ENCODE results near the gene TYRP1. TPM values are rescaled to one million over a fixed set of nuclear protein-coding genes. Genes with fewer than 3 reads are reported as not detected.
"Not testable (repeated sequence)": the region's sequence is repeated elsewhere in the genome, so short reads cannot be mapped to it uniquely, and the experiment has no call there.

The TYRP1 gene
- total RNA-seq, 6 experiments from 2014 or later: not detected

DNA sequence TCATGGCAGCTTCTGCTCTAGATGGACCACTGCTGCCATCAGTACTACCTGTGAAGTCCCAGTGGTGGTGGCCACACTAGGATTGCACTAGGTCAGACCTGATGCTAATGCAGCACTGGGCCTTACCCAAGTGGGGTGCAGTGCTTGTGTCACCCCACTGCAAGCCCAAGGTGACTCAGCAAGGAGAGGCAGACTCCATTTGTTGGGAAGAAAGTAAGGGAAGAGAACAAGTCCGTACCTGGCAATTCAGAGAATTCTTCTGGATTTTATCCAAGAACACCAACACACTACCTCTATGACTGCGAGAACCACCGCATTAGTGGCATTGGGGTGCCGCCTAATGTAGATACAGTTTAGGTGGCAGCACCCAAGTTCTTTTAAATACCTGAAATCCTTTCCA lies 34.0 kb upstream of the TYRP1 start:
- Histone ChIP-seq H3K27me3 (no peaks in the 10 kb centered on the region), H3K36me3 (no peaks in the 10 kb centered on the region), H3K9me3 (no peaks in the 10 kb centered on the region), H3K27ac (no peak overlapping the region), H3K4me3 (no peak overlapping the region), H3K4me1 (no peaks in the 10 kb centered on the region)
- 93% methylated on average over 3 of the region's 4 CpGs for WGBS (ENCODE audit: insufficient coverage, low coverage, low lambda C conversion rate, missing lambda C conversion rate)
- ATAC-seq (no peak), DNase-seq (no peak)
- intact Hi-C loops (cut with DNase I): no loop called here
- TF ChIP-seq POLR2A (IDR thresholded peaks at IDR 0.05): no peak
- TF ChIP-seq, protein P1, sequence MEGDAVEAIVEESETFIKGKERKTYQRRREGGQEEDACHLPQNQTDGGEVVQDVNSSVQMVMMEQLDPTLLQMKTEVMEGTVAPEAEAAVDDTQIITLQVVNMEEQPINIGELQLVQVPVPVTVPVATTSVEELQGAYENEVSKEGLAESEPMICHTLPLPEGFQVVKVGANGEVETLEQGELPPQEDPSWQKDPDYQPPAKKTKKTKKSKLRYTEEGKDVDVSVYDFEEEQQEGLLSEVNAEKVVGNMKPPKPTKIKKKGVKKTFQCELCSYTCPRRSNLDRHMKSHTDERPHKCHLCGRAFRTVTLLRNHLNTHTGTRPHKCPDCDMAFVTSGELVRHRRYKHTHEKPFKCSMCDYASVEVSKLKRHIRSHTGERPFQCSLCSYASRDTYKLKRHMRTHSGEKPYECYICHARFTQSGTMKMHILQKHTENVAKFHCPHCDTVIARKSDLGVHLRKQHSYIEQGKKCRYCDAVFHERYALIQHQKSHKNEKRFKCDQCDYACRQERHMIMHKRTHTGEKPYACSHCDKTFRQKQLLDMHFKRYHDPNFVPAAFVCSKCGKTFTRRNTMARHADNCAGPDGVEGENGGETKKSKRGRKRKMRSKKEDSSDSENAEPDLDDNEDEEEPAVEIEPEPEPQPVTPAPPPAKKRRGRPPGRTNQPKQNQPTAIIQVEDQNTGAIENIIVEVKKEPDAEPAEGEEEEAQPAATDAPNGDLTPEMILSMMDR (IDR thresholded peaks at IDR 0.05): no peak

DNA sequence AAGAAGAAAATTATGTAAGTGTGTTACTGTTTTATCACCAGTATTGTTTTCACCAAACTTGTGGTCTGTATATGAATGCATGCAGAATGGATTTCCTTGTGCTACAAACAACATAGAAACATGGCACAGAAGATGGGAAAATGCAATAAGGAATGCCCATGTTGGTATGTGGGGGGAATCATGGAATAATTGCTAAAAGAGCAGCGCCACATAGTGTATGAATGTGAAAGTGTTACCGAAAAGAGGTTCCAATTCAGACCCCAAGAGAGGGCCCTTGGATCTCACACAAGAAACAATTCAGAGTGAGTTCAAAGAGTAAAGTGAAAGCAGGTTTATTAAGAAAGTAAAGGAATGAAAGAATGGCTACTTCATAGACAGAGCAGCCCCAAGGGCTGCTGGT lies 26.4 kb upstream of the TYRP1 start:
- 23% methylated on average over 2 of the region's 2 CpGs for WGBS (ENCODE audit: insufficient coverage, low coverage, low lambda C conversion rate, missing lambda C conversion rate)
- TF ChIP-seq POLR2A (IDR thresholded peaks at IDR 0.05): no peak
- TF ChIP-seq, protein P1 (IDR thresholded peaks at IDR 0.05): no peak
- ATAC-seq: no peak

DNA sequence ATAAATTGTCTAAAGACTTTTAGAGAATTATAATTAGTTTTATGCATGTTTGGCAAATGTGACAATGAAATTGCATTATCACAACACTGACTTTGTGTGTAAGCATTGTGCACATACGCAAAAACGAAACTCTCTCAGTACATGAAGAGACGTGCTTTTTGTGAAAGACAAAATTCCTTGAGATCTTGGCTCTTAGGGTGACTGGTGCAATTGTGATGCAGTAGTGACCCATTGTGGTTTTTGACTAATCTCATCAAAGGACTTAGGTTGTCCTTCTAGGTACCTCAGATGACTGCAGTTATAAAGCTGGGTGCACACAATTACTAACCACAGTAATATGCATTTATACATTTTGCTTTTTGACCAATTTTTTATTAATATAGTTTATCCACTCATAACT lies 25.3 kb upstream of the TYRP1 start:
- Histone ChIP-seq H3K4me1 (no peaks in the 10 kb centered on the region), H3K27ac (no peak overlapping the region), H3K4me3 (no peak overlapping the region), H3K36me3 (no peaks in the 10 kb centered on the region), H3K9me3 (no peaks in the 10 kb centered on the region), H3K27me3 (no peaks in the 10 kb centered on the region)
- WGBS (ENCODE audit: insufficient coverage, low coverage, low lambda C conversion rate, missing lambda C conversion rate): 60% methylated on average over 3 of the region's 3 CpGs
- no peak for DNase-seq
- no peak for ATAC-seq
- intact Hi-C loops (cut with DNase I): no loop called here
- TF ChIP-seq, protein P1 (IDR thresholded peaks at IDR 0.05): no peak
- no peak for TF ChIP-seq POLR2A (IDR thresholded peaks at IDR 0.05)

More for the DNA sequence above, 26.4 kb upstream of the TYRP1 start:
- no peak for DNase-seq
- Histone ChIP-seq H3K4me3 (no peak overlapping the region), H3K4me1 (no peaks in the 10 kb centered on the region), H3K27me3 (no peaks in the 10 kb centered on the region), H3K27ac (no peak overlapping the region), H3K9me3 (no peaks in the 10 kb centered on the region), H3K36me3 (no peaks in the 10 kb centered on the region)
- intact Hi-C loops (cut with DNase I): no loop called here

DNA sequence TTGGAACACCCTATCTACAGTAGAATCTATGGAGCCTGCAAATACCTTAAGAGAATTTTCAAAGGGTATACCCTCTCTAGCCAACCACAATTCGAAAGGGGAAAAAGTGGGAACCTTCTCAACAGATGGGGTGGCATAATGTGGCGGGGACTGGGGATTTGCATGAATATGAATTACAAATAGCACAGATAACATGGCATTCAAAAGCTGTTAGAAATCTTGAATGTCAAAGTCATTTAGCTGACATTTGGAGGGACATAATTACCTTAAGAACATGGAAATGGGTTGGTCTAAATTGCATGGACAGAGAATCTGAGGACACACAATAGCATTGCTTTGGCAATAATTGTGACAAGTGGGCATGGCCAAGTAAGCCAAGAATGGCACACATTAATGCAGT lies 23.2 kb upstream of the TYRP1 start:
- TF ChIP-seq, protein P1 (IDR thresholded peaks at IDR 0.05): no peak
- no peak for TF ChIP-seq POLR2A (IDR thresholded peaks at IDR 0.05)
- H3K27ac ChIP-seq: no peak overlapping the region
- no peaks in the 10 kb centered on the region for H3K27me3 ChIP-seq
- no peak overlapping the region for H3K4me3 ChIP-seq
- intact Hi-C loops (cut with DNase I): no loop called here
- H3K9me3 ChIP-seq: no peaks in the 10 kb centered on the region
- WGBS (ENCODE audit: insufficient coverage, low coverage, low lambda C conversion rate, missing lambda C conversion rate): 53% methylated on average over 2 of the region's 2 CpGs
- DNase-seq (no peak), ATAC-seq (no peak)
- no peaks in the 10 kb centered on the region for H3K4me1 ChIP-seq
- no peaks in the 10 kb centered on the region for H3K36me3 ChIP-seq

DNA sequence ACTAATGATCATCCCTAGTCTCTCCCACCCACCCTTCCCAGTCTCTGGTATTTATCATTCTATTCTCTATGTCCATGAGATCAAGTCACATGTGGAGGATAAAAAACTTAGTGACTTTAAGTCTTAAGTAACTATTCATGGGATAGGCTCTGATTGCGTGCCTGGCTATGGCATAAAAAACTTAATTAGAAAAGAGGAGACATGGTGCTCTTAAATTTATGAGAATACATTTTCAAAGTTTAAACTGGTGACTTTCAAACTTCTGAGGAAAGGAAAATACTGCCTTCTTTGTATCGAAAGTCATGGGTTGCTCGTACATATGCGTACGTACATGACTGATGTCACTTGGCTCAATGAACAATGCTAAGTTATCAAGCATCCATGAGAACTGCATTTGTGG lies 18.2 kb upstream of the TYRP1 start:
- H3K27me3 ChIP-seq: no peaks in the 10 kb centered on the region
- ATAC-seq: no peak
- no peak overlapping the region for H3K4me3 ChIP-seq
- H3K27ac ChIP-seq: no peak overlapping the region
- H3K36me3 ChIP-seq: no peaks in the 10 kb centered on the region
- no peaks in the 10 kb centered on the region for H3K9me3 ChIP-seq
- H3K4me1 ChIP-seq: no peaks in the 10 kb centered on the region
- no peak for DNase-seq
- 46% methylated on average over 5 of the region's 5 CpGs for WGBS (ENCODE audit: insufficient coverage, low coverage, low lambda C conversion rate, missing lambda C conversion rate)
- TF ChIP-seq POLR2A (IDR thresholded peaks at IDR 0.05): no peak
- TF ChIP-seq, protein P1 (IDR thresholded peaks at IDR 0.05): no peak
- intact Hi-C loops (cut with DNase I): no loop called here

DNA sequence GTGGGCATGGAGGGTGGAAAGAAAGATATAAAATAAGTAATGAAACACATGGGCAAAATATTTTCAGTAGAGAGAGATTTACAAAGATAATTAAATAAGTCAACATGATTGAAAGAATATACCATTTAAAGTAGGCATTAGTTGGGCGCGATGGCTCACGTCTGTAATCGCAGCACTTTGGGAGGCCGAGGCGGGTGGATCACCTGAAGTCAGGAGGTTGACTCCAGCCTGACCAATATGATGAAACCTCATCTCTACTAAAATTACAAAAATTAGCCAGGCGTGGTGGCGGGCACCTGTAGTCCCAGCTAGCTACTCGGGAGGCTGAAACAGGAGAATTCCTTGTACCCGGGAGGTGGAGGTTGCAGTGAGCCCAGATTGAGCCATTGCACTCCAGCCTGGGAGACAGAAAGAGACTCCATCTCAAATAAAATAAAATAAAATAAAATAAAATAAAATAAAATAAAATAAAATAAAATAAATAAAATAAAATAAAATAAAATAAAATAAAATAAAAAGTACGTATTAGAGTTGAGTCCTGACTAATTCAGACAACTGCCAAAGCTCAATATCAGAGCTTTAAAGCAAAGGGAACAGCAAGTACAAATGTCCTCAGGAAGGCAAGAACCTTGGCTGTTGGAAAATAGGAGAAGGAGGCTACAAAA lies 15.6 kb upstream of the TYRP1 start:
- intact Hi-C loops (cut with DNase I); H3K4me3 ChIP-seq; H3K36me3 ChIP-seq; ATAC-seq; H3K27me3 ChIP-seq; DNase-seq; H3K27ac ChIP-seq; H3K4me1 ChIP-seq; H3K9me3 ChIP-seq: not testable (repeated sequence)
- WGBS (ENCODE audit: insufficient coverage, low coverage, low lambda C conversion rate, missing lambda C conversion rate): 84% methylated on average over 11 of the region's 11 CpGs
